Endothelial cell of umbilical vein (primary cell): ENCODE data around the gene MYLK. TPM values are rescaled to one million over a fixed set of nuclear protein-coding genes. Genes with fewer than 3 reads are reported as not detected.

Experiments used
- BruUV-seq: library from RNA; stranded (reverse); fragments of 400-500 nt; replicated peaks from 2 replicates; lab custom pipeline; 2021; lab: Mats Ljungman, UMichigan
- CTCF ChIA-PET: fragments of 300-600, 350-600 bp; sonication (Branson Sonifier 250); formaldehyde crosslinking; loops from one replicate; lab custom pipeline; 2021; ENCODE audit warnings: antibody characterized with exemption, inconsistent platforms; lab: Charles Lee
- POLR2A ChIA-PET: fragments of 300-600, 350-600 bp; sonication (Branson Sonifier 250); formaldehyde crosslinking; loops from one replicate; lab custom pipeline; 2021; ENCODE audit warnings: antibody characterized with exemption, inconsistent platforms; lab: Charles Lee
- DNase-seq: peaks from one replicate; pipeline ENCODE4 v3.0.0-alpha.2; 2011; ENCODE audit warnings: low read depth, low spot score
- FAIRE-seq: peaks from 2 replicates; lab custom pipeline; 2011; peaks lifted over from hg19 to GRCh38; lab: Jason Lieb, UNC
- H2AFZ ChIP-seq: 2 replicates; pipeline ENCODE4 v1.6.0; 2012; ENCODE audit warnings: low read depth, low read length, control low read depth, inconsistent platforms
- H3K27ac ChIP-seq: 2 replicates; pipeline ENCODE4 v1.5.1; 2011; ENCODE audit warnings: low read depth, mild to moderate bottlenecking, control low read depth, low read length, moderate library complexity; ENCODE audit not compliant: insufficient read depth
- H3K27me3 ChIP-seq, 2 experiments: 2 replicates each; pipeline versions ENCODE4 v1.6.0 to v1.6.1; 2011; ENCODE audit warnings: low read length in 2 of 2, mixed read lengths in 1 of 2; ENCODE audit not compliant: control insufficient read depth in 2 of 2, insufficient read depth in 2 of 2
- H3K36me3 ChIP-seq, 2 experiments: 2 replicates in 1 of 2; 3 replicates in 1 of 2; pipeline ENCODE4 v1.5.1; 2011; ENCODE audit warnings: low read length in 2 of 2, mild to moderate bottlenecking in 1 of 2, moderate library complexity in 1 of 2; ENCODE audit not compliant: control insufficient read depth in 2 of 2, insufficient read depth in 2 of 2; ENCODE audit errors: extremely low read depth in 1 of 2
- H3K4me1 ChIP-seq: 3 replicates; pipeline ENCODE4 v1.5.1; 2011; ENCODE audit warnings: mild to moderate bottlenecking, low read length; ENCODE audit not compliant: control insufficient read depth, insufficient read depth; ENCODE audit errors: extremely low read depth
- H3K4me2 ChIP-seq: 2 replicates; pipeline ENCODE4 v1.6.1; 2011; ENCODE audit warnings: low read length, control low read depth, mixed read lengths; ENCODE audit not compliant: insufficient read depth
- H3K4me3 ChIP-seq, 3 experiments: fragments of 200-600 bp in 1 of 3; sonication (generic), shearing (Covaris generic) in 1 of 3; replicated peaks in 1 of 3; 2 replicates each; pipeline ENCODE4 v1.5.1; 2011 to 2016; ENCODE audit warnings: control low read depth in 3 of 3, low read length in 3 of 3, mild to moderate bottlenecking in 2 of 3, inconsistent platforms in 1 of 3, low read depth in 1 of 3, moderate library complexity in 1 of 3; ENCODE audit not compliant: insufficient read depth in 1 of 3
- H3K79me2 ChIP-seq: 2 replicates; pipeline ENCODE4 v1.6.0; 2012; ENCODE audit warnings: low read length, inconsistent platforms; ENCODE audit not compliant: control insufficient read depth, insufficient read depth
- H3K9ac ChIP-seq: replicated peaks from 2 replicates; pipeline ENCODE3; 2011; ENCODE audit warnings: low read length, control low read depth; ENCODE audit not compliant: insufficient read depth; ENCODE audit errors: extremely low read depth
- H3K9me1 ChIP-seq: replicated peaks from 3 replicates; pipeline ENCODE4 v1.6.0; 2011; ENCODE audit warnings: mild to moderate bottlenecking, low read length; ENCODE audit not compliant: control insufficient read depth, insufficient read depth; ENCODE audit errors: extremely low read depth
- H3K9me3 ChIP-seq: replicated peaks from 2 replicates; pipeline ENCODE4 v1.5.1; 2012; ENCODE audit warnings: low read length, inconsistent platforms; ENCODE audit not compliant: control insufficient read depth, insufficient read depth
- H4K20me1 ChIP-seq: replicated peaks from 2 replicates; pipeline ENCODE3; 2011; ENCODE audit warnings: mild to moderate bottlenecking, low read length; ENCODE audit not compliant: control insufficient read depth, insufficient read depth; ENCODE audit errors: extremely low read depth
- EZH2 ChIP-seq: IDR thresholded peaks from 2 replicates; pipeline ENCODE4 v1.6.1; 2012; ENCODE audit warnings: borderline replicate concordance, low read depth, mild to moderate bottlenecking, moderate library complexity, low read length, inconsistent platforms; ENCODE audit not compliant: severe bottlenecking
- FOS ChIP-seq: IDR thresholded peaks from 2 replicates; pipeline ENCODE4 v1.6.1; 2011; ENCODE audit warnings: mild to moderate bottlenecking, low read length, moderate library complexity, borderline replicate concordance; ENCODE audit not compliant: insufficient read depth
- GATA2 ChIP-seq: IDR thresholded peaks from 2 replicates; pipeline ENCODE4 v1.7.0; 2011; ENCODE audit warnings: low read depth, mild to moderate bottlenecking, moderate library complexity, mixed read lengths, low read length; ENCODE audit not compliant: insufficient read length, insufficient read depth
- JUN ChIP-seq: IDR thresholded peaks from 2 replicates; pipeline ENCODE4 v1.6.1; 2011; ENCODE audit warnings: borderline replicate concordance, low read depth; ENCODE audit not compliant: insufficient read length, insufficient read depth
- MYC ChIP-seq: IDR thresholded peaks from one replicate; pipeline ENCODE4 v1.6.1; 2011; ENCODE audit warnings: mild to moderate bottlenecking, low read depth, low read length
- POLR2A ChIP-seq: IDR thresholded peaks from 2 replicates; pipeline ENCODE4 v1.6.1; 2012; ENCODE audit warnings: low read depth, mild to moderate bottlenecking, control low read depth, low read length
- POLR2AphosphoS5 ChIP-seq: IDR thresholded peaks from 2 replicates; pipeline ENCODE4 v1.6.1; 2012; ENCODE audit warnings: low read depth, mild to moderate bottlenecking, control low read depth, low read length, moderate library complexity; ENCODE audit not compliant: insufficient read depth
- dilution Hi-C: fragments of 300-500 bp; cut with MboI; formaldehyde crosslinking; loops from one replicate; pipeline ENCODE4 v1.15.0; 2019; ENCODE audit warnings: low sequenced_read_pairs; ENCODE audit not compliant: extremely low pct_ligation_motif_present
- intact Hi-C: fragments of 100-400 bp; cut with micrococcal nuclease; formaldehyde crosslinking; loops from one replicate; pipeline ENCODE4 v1.10.0; 2022
- polyA plus RNA-seq, 4 experiments: library from polyadenylated mRNA; depleted of rRNA in 3 of 4; stranded (reverse) in 3 of 4; unstranded in 1 of 4; fragments of >200 nt; gene quantifications; 2 replicates each; pipeline versions ENCODE4 v1.2.1 to v1.2.3, GENCODE V29; 2011 to 2012; ENCODE audit warnings: missing spikeins in 1 of 4
- total RNA-seq: library from RNA; stranded (reverse); gene quantifications from 2 replicates; pipeline ENCODE4 v1.2.3, GENCODE V29; 2021
- TF ChIP-seq, protein P1 (sequence below), 2 donors: IDR thresholded peaks; 1 replicate in 1 of 2; 2 replicates in 1 of 2; pipeline ENCODE4 v1.5.1; 2011; ENCODE audit warnings: low read length in 2 of 2, mild to moderate bottlenecking in 2 of 2, moderate library complexity in 2 of 2, control low read depth in 1 of 2, inconsistent platforms in 1 of 2, low read depth in 1 of 2; ENCODE audit not compliant: insufficient read depth in 1 of 2; ENCODE audit errors: extremely low read depth in 1 of 2
- TF ChIP-seq, protein P2 (sequence below): IDR thresholded peaks from 2 replicates; pipeline ENCODE4 v1.6.1; 2011; ENCODE audit not compliant: insufficient read depth, insufficient read length

MYLK gene
- total and polyA plus RNA-seq, 2 donors (not counting 3 experiments of a cell fraction or from before 2014, with no cell fraction given): 10.0 to 22.2 TPM

DNA sequence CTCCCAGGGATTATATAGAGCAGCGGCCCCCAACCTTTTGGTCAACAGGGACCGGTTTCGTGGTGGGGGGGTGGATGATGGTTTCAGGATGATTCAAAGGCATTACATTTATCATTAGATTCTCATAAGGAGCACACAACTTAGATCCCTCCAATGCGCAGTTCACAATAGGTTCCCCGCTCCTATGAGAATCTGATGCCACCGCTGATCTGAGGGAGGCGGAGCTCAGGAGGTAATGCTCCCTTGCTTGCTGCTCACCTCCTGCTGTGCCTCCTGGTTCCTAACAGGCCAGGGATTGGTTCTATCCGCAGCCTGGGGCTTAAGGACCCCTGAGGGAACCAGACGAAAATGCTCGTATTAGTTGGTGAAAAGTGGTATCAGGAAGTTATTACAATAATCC, 298.0 kb downstream of the MYLK start:
- dilution Hi-C loops: no loop called here
- CTCF ChIA-PET: interaction anchor here (0.8 to 3.5 kb wide), 3 partner anchors 16 to 56 kb away, joined by 4 to 16 read pairs (median 6); no protein-coding TSS in a partner anchor

More for the DNA sequence above, 298.0 kb downstream of the MYLK start:
- peaks cover 7% of the 10 kb centered on the region for H3K4me1 ChIP-seq
- BruUV-seq: no TSS peak
- no peaks in the 10 kb centered on the region for H4K20me1 ChIP-seq
- H3K9me1 ChIP-seq: no peaks in the 10 kb centered on the region
- intact Hi-C loops: loop anchor here (5.0 to 10.0 kb wide), 2 partner anchors 501 to 846 kb away; no protein-coding TSS in a partner anchor
- no peaks in the 10 kb centered on the region for H3K36me3 ChIP-seq
- H3K9ac ChIP-seq: peak overlapping the region; percentile 88
- FAIRE-seq: peak; percentile 49
- TF ChIP-seq JUN (no peak), POLR2AphosphoS5 (no peak), EZH2 (no peak), FOS (no peak), POLR2A (no peak), MYC (no peak), GATA2 (no peak)
- TF ChIP-seq, protein P1, sequence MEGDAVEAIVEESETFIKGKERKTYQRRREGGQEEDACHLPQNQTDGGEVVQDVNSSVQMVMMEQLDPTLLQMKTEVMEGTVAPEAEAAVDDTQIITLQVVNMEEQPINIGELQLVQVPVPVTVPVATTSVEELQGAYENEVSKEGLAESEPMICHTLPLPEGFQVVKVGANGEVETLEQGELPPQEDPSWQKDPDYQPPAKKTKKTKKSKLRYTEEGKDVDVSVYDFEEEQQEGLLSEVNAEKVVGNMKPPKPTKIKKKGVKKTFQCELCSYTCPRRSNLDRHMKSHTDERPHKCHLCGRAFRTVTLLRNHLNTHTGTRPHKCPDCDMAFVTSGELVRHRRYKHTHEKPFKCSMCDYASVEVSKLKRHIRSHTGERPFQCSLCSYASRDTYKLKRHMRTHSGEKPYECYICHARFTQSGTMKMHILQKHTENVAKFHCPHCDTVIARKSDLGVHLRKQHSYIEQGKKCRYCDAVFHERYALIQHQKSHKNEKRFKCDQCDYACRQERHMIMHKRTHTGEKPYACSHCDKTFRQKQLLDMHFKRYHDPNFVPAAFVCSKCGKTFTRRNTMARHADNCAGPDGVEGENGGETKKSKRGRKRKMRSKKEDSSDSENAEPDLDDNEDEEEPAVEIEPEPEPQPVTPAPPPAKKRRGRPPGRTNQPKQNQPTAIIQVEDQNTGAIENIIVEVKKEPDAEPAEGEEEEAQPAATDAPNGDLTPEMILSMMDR (IDR thresholded peaks at IDR 0.05; ENCODE audit: extremely low read depth in 1 of 2, insufficient read depth in 1 of 2, low read depth in 1 of 2, low read length in 2 of 2): no peak
- TF ChIP-seq, protein P2, sequence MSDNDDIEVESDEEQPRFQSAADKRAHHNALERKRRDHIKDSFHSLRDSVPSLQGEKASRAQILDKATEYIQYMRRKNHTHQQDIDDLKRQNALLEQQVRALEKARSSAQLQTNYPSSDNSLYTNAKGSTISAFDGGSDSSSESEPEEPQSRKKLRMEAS: no peak
- H2AFZ ChIP-seq: peak overlapping the region; percentile 98
- no peaks in the 10 kb centered on the region for H3K27me3 ChIP-seq
- peak overlapping the region; percentile 66 to 87 (median 85) for H3K4me3 ChIP-seq
- H3K27ac ChIP-seq: peak overlapping the region; percentile 90
- POLR2A ChIA-PET: interaction anchor here (0.6 to 1.1 kb wide), 2 partner anchors 9 to 28 kb away, joined by 3 to 7 read pairs; no protein-coding TSS in a partner anchor
- peaks cover 4% of the 10 kb centered on the region for H3K9me3 ChIP-seq
- peaks cover 8% of the 10 kb centered on the region for H3K79me2 ChIP-seq
- DNase-seq: peak; percentile 59
- H3K4me2 ChIP-seq: peak overlapping the region; percentile 93
